HG02981 (cell line): ENCODE results near the gene OR7D4.
"Not testable (repeated sequence)": the region's sequence is repeated elsewhere in the genome, so short reads cannot be mapped to it uniquely, and the experiment has no call there.

Source experiments
- ATAC-seq: cut with Tn5 transposase; IDR thresholded peaks from one replicate; pipeline ENCODE4 v1.9.1; 2021; ENCODE audit warnings: mild to moderate bottlenecking, moderate library complexity; ENCODE audit not compliant: unreplicated experiment

The OR7D4 gene

DNA sequence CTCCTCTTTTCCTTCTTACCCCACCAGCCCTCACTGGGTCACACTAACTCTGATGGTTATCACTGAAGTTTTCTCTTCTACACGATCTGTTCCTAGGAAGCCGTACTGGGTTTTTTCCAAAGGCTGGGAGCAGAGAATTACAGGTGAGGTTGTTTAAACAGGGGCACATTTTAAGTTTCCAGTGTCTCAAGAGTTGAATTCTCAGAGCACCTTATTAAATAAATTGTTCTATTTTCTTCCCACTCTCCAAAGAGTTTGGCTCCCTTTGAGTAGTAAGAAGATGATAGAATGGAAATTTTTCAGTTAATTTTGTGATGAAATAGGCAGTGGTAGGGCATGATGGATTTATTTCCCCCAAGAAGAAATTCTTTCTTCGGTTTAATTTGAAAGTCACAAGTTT lies at the start of gene OR7D4:
Gene OR7D4, minus strand, starts transcription at position 101 of the 400 bp plus-strand sequence. CDS start 4,752 bp downstream, outside the sequence.
- ATAC-seq = no peak

DNA sequence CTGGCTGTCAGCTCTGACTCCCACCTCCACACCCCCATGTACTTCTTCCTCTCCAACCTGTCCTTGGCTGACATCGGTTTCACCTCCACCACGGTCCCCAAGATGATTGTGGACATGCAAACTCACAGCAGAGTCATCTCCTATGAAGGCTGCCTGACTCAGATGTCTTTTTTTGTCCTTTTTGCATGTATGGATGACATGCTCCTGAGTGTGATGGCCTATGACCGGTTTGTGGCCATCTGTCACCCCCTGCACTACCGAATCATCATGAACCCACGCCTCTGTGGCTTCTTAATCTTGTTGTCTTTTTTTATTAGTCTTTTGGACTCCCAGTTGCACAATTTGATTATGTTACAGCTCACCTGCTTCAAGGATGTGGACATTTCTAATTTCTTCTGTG lies 31.8 kb upstream of the OR7D4 start:
- ATAC-seq = no peak

DNA sequence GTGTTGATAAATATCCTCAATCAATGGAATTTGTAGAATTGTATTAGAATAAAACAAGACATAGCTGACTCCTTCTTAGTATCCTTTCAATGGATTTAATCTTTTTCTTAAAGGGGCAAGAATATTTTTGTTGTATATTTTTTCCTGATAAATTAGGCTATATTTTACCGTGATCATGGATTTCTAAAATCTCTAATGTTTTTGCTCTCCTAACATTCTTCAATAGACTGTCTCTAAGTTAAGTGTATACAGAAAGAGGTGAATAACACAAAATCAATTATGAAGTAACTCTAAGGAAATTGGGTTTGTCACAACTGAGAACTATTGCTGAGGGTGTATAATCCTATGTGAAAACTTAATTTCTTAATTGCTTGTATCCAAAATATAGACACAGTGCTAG lies 31.2 kb upstream of the OR7D4 start, which contains the start of gene OR7E24:
Gene OR7E24, plus strand, starts transcription at position 301 of the 400 bp plus-strand sequence. CDS start 114 bp downstream, outside the sequence.
- ATAC-seq = no peak

DNA sequence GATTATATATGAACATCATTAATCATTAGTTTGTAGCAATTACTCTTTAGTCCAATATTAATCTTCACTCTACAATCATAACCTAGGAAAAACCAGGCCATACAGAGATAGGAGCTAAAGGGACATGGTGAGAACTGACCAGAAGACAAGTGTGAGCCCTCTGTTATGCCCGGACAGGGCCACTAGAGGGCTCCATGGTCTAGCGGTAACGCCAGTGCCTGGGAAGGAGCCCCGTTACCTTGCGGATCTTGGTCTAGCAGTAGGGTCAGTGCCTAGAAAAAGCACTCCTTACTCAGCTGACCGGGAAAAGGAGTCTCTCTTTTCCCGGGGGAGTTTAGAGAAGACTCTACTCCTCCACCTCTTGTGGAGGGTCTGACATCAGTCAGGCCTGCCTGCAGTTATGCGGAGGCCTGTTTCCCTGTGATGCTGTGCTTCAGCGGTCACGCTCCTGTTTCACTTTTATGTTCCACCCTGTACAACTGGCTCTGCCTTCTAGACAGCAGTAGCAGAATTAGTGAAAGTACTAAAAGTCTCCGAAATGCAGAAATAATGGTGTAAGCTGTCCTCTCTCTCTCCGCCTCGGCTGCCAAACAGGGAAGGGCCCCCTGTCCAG lies 13.8 kb downstream of the OR7D4 start:
- ATAC-seq = no peak

DNA sequence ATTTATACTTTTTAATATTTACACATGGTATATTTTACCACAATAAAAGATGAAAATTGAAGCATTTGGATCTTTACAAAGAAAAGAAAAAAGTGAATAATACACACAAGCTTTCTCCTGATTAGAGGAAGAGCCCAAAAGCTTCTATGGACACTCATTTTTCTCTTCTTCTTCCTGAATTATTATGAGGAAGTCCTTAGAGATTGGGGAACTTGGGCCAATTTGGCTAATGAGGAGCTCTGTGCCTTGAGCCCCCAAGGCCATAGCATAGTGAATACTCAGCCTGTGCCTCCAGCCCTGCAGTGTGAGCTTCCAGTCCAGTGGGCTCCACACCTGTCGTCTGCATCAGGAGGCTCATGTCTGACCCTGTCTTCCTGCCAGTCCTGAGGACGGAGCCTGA lies 21.3 kb downstream of the OR7D4 start:
- ATAC-seq = not testable (repeated sequence)

DNA sequence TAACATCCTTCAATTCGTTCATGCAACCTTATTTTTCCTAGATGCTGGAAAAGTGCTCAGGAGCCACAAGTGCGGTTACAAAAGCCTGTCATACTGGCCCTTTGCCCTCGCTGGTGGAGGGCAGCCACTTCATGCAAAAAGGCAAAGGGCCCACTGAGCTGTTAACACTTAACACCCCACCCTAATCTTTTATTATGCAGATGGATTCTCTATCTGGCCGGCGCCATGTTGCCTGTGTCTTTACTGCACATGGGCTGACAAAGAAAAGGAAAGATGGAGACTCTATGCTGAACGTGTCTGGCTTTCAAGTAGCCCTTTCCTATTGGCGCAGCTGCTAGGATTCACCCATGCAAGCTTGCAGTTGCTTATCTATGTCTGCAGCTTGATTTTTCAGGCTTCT lies 29.9 kb downstream of the OR7D4 start:
- ATAC-seq = no peak

DNA sequence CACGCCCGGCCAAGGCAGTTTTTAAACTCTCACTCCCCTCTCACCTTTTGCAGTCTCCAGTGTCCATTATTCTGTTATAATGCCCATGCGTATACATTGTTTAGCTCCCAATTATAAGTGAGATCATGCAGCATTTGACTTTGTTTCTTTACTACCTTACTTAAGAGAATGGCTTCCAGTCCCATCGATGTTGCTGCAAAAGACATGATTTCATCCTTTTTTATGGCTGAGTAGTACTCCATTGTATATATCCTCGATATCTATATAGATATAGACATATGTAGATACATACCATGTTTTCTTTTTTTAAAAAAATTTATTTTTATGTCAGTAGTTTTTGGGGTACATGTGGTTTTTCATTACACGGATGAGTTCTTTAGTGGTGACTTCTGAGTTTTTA lies 32.2 kb downstream of the OR7D4 start:
- ATAC-seq = no peak

DNA sequence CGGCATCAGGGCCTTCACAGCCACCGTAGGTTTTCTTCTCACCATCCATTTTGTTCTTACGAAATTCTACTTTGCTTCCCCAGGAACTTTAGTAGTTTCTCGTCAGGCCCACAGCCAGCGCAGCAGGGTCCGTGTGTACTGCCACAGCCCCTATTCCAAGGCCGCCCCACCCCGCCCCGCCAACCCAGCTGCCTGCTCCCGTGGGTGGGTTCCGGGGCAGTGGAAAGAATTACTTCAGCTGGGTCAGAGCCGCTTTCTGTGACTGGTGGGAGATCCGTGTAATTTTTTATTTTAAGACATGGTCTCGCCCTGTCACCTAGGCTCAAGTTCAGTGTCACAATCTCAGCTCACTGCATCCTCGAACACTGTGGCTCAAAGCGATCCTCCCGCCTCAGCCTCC lies 36.4 kb downstream of the OR7D4 start:
- no peak for ATAC-seq

DNA sequence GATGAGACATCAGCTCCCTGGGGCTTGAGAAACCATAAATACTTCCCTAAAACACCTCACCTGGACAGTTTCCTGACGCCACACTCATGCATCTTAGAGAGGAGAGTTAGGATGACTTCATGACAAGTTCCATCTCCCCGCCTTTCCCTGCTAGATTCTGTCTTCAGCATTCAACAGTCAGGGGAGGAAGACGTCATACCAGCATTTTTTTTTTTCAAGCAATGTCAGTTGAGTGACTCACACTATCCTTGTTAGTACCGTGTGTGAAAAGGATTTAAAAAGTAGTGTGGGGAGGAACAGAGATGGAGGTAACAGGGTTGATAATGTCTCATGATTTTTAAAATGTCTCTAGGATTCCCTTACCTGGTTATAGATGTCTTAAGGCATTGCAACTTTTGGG lies 40.5 kb downstream of the OR7D4 start, which contains the start of gene OR7D2:
Gene OR7D2, plus strand, starts transcription at position 79 of the 400 bp plus-strand sequence. CDS start 6,803 bp downstream, outside the sequence.
- no peak for ATAC-seq

DNA sequence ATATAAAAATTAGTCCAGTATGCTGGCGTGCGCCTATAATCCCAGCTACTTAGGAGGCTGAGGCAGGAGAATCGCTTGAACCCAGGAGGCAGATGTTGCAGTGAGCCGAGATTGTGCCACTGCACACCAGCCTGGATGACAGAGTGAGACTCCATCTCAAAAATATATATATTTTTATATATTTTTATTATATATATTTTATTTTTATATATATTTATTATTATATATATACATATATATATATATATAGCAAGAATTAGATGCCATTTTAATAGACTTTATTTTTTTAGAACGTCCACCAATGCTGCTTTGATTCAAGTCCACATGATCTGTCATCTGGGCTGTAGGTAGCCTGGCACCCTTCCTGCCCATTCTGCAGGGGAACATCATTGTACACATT lies 44.1 kb downstream of the OR7D4 start:
- ATAC-seq = no peak

DNA sequence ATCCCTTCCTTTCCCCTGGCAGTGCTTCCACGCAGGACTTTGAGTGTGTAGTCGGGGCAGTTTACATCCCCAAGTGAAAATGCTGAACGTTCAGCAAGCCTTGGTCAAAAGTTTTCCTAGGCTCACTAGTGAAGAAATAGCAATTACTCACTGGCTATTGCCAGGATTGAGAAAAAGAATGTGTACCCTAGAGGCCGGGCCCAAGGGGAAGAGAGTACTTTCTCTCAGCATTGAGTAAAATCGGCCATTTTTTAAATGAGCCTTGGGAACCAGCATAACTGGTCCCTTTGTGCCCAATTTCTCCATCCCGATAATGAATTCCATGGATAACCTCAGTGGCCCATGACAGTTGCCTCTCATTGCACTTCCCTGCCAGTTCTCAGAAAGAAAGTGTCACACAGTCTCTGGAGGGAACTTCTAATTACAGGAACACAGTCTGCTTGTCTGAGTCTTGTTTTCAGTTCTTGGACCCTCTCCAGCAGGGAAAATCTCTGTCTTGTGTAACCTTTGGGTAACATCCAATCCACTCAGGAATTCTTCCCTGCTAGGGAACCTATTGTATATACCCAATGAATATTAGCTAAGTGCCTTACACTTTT lies 47.9 kb downstream of the OR7D4 start:
- no peak for ATAC-seq

DNA sequence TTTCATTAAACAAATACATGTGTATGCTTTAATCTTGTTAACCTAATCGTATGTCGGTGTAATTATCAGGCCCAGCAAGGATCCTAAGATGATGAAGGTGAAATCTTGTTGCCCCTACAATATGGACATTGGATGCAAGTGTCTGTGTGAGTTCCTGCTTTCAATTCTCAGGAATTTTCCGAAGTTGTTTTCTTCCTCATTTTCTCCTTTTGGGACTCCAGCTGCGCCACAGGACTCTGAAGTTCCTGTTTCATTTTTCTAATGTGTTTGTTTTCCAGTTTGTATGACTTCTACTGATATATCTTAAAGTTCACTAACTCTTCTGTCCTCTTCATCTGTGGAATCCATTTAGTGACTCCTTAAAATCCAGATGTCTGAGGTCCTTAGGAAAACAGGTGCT lies 52.5 kb downstream of the OR7D4 start:
- ATAC-seq = no peak

DNA sequence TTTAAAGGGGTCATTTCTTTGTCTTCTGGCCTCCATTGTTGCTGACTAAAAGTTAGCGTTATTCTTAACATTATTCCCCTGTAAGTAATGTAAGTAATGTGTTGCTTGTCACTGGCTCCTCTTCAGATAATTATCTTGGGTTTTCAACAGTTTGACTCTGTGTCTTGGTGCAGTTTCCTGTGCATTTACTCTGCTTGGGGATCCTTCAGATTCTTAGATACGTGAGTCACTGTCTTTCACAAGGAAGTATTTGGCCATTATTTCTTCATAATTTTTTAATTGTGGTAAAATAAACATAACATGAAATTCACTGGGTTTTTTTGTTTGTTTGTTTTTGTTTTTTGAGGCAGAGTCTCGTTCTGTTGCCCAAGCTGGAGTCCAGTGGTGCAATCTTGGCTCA lies 54.1 kb downstream of the OR7D4 start:
- ATAC-seq = no peak

DNA sequence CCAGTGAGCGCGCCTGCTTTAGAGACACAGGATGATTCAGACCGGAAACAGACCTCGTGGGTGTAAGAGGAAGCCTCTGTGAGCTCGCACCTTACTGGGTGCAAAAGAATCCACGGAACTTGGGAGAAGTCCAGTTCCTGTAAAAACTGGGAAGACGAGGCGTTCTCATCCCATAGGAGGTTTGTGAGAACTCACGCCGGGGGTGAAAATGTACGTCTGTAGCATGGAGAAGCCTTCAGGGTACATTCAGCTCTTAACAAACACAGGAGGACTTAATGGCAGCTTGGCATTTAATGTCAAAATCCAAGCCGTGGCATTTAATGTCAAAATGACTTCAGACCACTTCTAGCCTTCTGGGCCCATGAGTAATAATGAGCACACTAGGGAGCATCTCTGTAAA lies 58.0 kb downstream of the OR7D4 start:
- no peak for ATAC-seq
